C4-2B (cell line): Measurements from ENCODE around the gene SYT9.

ENCODE experiments used
- H3K27ac ChIP-seq: fragments of 450-650 bp; 2 replicates; pipeline ENCODE4 v1.5.1; 2017
- CTCF ChIP-seq: fragments of 450-650 bp; conservative IDR thresholded peaks from 2 replicates; pipeline ENCODE4 v1.5.1; 2017; ENCODE audit warnings: mild to moderate bottlenecking
- ZFX ChIP-seq: fragments of 450-650 bp; IDR thresholded peaks from 2 replicates; pipeline ENCODE4 v1.6.1; 2017

Gene SYT9

GRCh38 chr11:7500251-7500650, 248.5 kb downstream of the SYT9 start:
- H3K27ac ChIP-seq = no peak overlapping the region
- no peak for TF ChIP-seq ZFX
- no peak for TF ChIP-seq CTCF

GRCh38 chr11:7501251-7501650, 249.5 kb downstream of the SYT9 start:
- TF ChIP-seq ZFX (no peak), CTCF (no peak)
- H3K27ac ChIP-seq = no peak overlapping the region

GRCh38 chr11:7501894-7502293, 250.2 kb downstream of the SYT9 start:
- no peak for TF ChIP-seq CTCF
- no peak for TF ChIP-seq ZFX
- H3K27ac ChIP-seq = no peak overlapping the region

GRCh38 chr11:7506243-7506642, 254.5 kb downstream of the SYT9 start:
- TF ChIP-seq CTCF (no peak), ZFX (no peak)
- no peak overlapping the region for H3K27ac ChIP-seq

GRCh38 chr11:7508087-7508486, 256.4 kb downstream of the SYT9 start:
- TF ChIP-seq CTCF (no peak), ZFX (no peak)
- no peak overlapping the region for H3K27ac ChIP-seq

GRCh38 chr11:7509966-7510365, 258.3 kb downstream of the SYT9 start:
- TF ChIP-seq ZFX (no peak), CTCF (no peak)
- no peak overlapping the region for H3K27ac ChIP-seq

- TF ChIP-seq ZFX = no peak
- TF ChIP-seq CTCF = no peak
- no peak overlapping the region; the same call in 1 of the 2 replicates for H3K27ac ChIP-seq
Measured at GRCh38 chr11:7511401-7511800, 259.7 kb downstream of the SYT9 start.
